ENCODE measurements around the gene SRSF7.
A peak's percentile ranks its signal among the peaks of the same experiment; 100 is the strongest.
"Not testable (repeated sequence)": the region's sequence is repeated elsewhere in the genome, so short reads cannot be mapped to it uniquely, and the experiment has no call there.

SRSF7 gene

GRCh38 chr2:38750891-38751595 lies at the start of gene SRSF7:
Gene SRSF7 (minus strand): TSS chr2:38751361. CDS start chr2:38751256, 105 bp downstream.
- DNase-seq (ENCODE audit: low read depth), result peak; percentile 97
- TF ChIP-seq CTCF (IDR thresholded peaks at IDR 0.05; ENCODE audit: low read depth, low read length, missing control alignments), result no peak
- peak within 1 kb of the TSS; percentile 90 for H3K4me3 ChIP-seq (ENCODE audit: low read depth, low read length)

- DNase-seq (ENCODE audit: low read depth), result no peak
- no peak overlapping the region for H3K4me3 ChIP-seq (ENCODE audit: low read depth, low read length)
- TF ChIP-seq CTCF (IDR thresholded peaks at IDR 0.05; ENCODE audit: low read depth, low read length, missing control alignments), result no peak
Measured at GRCh38 chr2:38797953-38798352, 46.8 kb upstream of the SRSF7 start.

GRCh38 chr2:38797250-38797676 lies 46.1 kb upstream of the SRSF7 start:
- no peak for DNase-seq (ENCODE audit: low read depth)
- H3K4me3 ChIP-seq (ENCODE audit: low read depth, low read length), result no peak overlapping the region
- no peak for TF ChIP-seq CTCF (IDR thresholded peaks at IDR 0.05; ENCODE audit: low read depth, low read length, missing control alignments)

GRCh38 chr2:38795016-38795415 lies 43.9 kb upstream of the SRSF7 start:
- not testable (repeated sequence) for DNase-seq (ENCODE audit: low read depth)

GRCh38 chr2:38794235-38794946 lies 43.2 kb upstream of the SRSF7 start:
- no peak for TF ChIP-seq CTCF (IDR thresholded peaks at IDR 0.05; ENCODE audit: low read depth, low read length, missing control alignments)
- H3K4me3 ChIP-seq (ENCODE audit: low read depth, low read length), result no peak overlapping the region
- DNase-seq (ENCODE audit: low read depth), result no peak

More at GRCh38 chr2:38795016-38795415, 43.9 kb upstream of the SRSF7 start:
- H3K4me3 ChIP-seq (ENCODE audit: low read depth, low read length), result not testable (repeated sequence)

GRCh38 chr2:38793511-38793910 lies 42.4 kb upstream of the SRSF7 start:
- TF ChIP-seq CTCF (IDR thresholded peaks at IDR 0.05; ENCODE audit: low read depth, low read length, missing control alignments), result no peak
- no peak overlapping the region for H3K4me3 ChIP-seq (ENCODE audit: low read depth, low read length)
- no peak for DNase-seq (ENCODE audit: low read depth)

- TF ChIP-seq CTCF (IDR thresholded peaks at IDR 0.05; ENCODE audit: low read depth, low read length, missing control alignments), result no peak
- no peak overlapping the region for H3K4me3 ChIP-seq (ENCODE audit: low read depth, low read length)
- no peak for DNase-seq (ENCODE audit: low read depth)
Measured at GRCh38 chr2:38792751-38793150, 41.6 kb upstream of the SRSF7 start.

- DNase-seq (ENCODE audit: low read depth); H3K4me3 ChIP-seq (ENCODE audit: low read depth, low read length): not testable (repeated sequence)
Measured at GRCh38 chr2:38792321-38792720, 41.2 kb upstream of the SRSF7 start.
